ENCODE data around the gene SEMA6A.

DNA sequence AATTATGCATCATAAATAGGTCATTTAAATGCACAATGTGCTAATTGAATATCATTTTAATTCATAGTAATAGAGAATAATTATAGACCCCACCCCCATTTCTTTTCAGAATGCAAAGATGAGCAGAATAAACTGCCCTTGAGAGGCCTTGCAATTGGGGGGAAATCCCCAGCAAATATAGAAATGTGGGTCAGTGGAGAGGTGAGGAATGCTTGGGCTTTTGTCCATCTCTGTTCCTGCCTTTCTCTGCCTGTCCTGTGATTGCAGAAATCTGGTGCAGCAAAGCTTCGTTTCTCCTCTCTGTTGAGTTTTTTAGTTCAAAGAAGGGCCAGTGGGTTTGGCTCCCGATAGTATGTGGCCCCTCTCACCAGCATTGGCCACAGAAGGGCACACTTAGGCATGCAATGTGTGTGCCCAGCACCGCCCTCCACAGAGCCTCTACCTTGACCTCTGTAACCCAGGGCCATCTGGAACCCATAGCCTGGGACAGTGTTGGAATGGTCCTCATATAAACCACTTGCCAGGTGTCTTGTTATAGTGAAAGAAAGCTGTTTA is 164.2 kb downstream of the SEMA6A start:
- TF ChIP-seq, protein P1, sequence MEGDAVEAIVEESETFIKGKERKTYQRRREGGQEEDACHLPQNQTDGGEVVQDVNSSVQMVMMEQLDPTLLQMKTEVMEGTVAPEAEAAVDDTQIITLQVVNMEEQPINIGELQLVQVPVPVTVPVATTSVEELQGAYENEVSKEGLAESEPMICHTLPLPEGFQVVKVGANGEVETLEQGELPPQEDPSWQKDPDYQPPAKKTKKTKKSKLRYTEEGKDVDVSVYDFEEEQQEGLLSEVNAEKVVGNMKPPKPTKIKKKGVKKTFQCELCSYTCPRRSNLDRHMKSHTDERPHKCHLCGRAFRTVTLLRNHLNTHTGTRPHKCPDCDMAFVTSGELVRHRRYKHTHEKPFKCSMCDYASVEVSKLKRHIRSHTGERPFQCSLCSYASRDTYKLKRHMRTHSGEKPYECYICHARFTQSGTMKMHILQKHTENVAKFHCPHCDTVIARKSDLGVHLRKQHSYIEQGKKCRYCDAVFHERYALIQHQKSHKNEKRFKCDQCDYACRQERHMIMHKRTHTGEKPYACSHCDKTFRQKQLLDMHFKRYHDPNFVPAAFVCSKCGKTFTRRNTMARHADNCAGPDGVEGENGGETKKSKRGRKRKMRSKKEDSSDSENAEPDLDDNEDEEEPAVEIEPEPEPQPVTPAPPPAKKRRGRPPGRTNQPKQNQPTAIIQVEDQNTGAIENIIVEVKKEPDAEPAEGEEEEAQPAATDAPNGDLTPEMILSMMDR (IDR thresholded peaks at IDR 0.05): no peak
- TF ChIP-seq POLR2A (IDR thresholded peaks at IDR 0.05): no peak

All from Peyer's patch (tissue), 4 donors.